ENCODE data around the gene WEE2.
A peak's percentile ranks its signal among the peaks of the same experiment; 100 is the strongest.

Gene WEE2

DNA sequence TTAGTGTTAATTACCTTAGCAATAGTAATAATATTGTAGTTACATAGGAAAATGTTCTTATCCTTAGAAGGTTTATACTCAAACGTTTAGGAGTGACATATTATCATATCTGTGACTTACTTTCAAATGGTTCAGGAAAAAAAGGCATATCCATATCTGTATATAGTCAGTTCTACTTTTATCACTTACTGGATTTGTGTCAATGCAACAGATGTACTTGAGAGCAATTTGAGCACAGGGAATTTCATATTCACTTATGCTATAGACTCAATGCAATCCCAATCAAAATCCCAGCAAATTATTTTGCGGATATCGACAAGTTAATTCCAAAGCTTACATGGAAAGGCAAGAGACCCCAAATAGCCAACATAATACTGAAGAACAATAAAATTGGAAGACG lies 16.2 kb upstream of the WEE2 start:
- no peak for DNase-seq

DNA sequence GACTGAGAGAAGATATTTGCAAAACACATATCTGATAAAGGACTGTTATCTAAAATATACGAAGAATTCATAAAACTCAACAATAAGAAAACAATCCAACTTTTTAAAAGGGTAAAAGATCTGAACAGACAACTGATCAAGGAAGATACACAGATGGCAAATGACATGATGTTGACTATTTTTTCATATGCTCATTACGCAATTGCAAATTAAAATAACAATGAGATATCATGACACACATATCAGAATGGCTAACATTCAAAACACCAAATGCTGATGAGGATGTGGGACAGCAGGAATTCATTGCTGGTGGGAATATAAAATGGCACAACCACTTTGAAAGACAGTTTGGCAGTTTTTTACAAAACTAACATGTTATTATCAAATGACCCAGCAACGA lies 15.1 kb upstream of the WEE2 start:
- no peak for DNase-seq

DNA sequence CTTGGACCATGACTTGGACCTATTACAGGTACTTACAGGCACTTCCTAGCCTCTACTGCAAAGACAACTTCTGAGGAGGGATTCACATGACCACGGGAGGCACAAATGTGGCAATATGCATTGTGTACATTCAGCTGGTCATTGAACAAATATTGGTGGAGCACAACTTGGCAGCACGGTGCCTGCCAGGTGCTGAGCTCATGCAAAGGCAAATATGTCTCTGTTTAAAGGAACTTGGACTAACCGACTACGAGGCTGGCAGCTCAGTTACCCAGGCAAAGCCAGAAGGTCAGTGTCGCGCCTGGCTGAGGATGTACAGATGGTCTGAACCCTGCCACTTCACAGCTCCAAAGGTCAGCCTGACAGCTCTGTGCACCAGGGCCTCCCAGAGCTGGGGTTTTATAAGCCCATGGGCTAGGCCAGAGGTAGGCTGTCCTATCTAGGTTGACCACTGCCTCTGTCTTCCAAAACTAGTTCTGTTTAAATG lies 12.3 kb upstream of the WEE2 start:
- no peak for DNase-seq

DNA sequence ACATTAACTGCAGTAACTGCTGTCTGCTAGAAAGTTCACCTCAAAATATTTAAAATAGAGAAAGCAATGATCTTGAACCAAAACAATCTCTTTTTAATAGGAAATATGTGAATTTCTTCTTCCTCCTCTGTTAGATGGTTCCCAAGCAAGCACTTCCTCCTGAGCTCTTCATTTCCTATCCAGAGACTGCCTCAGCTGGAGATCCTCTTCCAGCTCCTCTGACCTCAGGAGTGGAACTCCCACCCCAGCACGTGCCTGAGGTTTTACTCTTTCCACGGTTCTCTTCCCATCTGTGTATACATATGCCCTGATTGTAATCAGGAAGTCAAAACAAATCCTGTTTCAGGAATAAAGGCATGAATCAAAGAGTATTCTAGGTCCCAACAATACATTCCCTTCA lies 11.8 kb upstream of the WEE2 start:
- DNase-seq: no peak

DNA sequence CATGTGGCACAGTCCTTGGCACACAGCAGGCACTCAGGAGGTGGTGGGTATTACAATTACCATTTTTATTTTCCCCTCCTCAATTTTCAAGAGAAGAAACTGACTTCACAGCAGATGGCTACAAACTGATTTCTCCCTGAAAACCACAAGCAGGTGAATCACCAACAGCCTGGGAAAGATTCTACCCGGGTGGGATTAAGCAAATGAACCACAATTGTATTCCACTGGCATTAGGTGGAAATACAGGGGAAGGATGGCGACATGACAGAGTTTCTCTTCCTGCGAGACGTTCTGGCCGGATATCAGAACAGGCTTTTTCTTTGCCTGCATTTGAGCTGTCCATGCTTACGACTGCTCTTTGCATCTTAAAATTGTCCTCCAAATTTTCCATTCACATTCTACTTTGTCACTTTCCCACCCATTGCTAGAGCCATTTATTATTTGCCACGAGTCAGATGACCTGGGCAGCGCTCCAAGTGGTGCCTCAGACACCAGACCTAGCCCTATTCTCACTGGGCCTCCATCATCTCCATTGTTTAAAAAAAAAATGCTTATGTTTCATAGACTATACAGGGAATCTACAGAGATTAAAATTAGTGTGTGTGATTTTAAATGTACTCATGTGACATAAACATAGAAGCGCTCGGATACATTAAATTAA lies 10.8 kb upstream of the WEE2 start:
- no peak for DNase-seq

DNA sequence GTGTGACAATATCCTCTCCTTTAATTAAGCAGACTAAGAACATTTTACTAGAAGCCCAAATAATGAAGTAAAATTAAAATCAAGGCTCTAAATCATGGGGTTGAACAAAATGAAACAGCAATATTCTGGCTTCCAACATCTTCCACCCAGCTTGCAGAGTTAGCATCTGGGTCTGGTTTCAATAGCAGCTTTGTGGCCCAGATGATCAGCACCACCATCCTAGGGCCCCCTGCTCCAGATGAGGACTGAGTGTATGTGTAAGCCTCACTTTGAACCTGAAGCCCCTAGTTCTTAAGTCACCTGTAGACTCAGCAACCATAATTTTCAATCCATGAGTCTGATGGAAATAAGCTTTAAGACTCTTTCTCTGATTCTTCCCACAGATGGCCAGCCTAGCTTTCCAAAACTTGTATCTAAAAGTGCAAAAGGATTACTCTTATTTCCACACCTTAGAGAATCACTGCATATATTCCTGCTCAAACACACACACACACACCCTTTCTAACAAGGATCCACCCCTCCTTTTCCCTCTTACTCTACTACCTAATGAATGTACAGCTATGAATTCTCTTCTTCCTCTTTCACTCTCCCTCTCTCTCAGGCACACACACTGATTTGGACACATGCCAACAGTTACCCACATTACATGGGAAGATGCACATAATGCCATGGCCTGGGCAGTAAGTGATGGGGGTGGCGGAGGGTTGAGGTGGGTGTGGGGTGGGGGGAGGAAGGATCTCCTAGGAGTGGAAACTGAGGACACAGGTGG lies 9.7 kb upstream of the WEE2 start:
- no peak for DNase-seq

DNA sequence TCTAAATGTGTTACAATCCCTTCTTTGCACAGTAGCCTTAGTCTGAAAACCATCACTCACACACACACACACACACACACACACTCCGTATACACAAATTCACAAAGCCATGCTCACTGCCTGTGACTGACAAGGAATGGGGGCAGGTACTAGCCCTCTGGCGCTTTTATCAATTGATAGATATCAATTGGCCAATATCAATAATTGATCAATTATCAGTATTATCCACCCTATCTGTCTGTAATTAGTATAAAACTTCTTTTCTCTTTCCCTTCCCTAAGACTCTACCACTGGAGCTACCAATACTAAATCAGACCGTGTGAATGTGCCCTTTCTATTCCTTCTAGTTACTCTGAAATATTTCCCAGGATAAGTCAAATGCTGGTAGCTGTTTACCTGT lies 8.3 kb upstream of the WEE2 start:
- DNase-seq: no peak

DNA sequence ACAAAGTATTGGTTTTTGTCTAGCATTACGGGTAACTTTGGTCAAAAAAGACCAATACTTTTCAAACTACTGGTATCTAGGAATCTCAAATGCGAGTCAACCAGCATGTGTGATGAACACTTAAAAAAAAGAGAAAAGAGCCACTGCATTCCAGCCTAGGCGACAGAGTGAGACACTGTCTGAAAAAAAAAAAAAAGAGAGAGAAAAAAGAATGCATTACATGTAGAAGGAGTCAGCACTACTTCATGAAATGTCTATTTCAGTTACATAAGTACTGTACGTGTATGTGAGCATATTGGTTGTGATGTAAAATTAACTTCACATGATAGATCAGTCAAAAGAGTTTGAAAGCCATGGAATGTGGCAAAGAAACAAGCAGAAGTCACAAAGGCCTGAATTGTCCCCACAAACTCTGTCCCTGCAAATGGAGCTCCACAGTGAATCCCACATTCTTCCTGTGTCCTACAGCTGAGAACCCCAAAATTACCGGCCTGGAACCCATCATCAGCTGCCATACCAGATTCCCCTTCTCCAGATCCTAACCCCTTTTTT lies 7.8 kb upstream of the WEE2 start:
- no peak for DNase-seq

DNA sequence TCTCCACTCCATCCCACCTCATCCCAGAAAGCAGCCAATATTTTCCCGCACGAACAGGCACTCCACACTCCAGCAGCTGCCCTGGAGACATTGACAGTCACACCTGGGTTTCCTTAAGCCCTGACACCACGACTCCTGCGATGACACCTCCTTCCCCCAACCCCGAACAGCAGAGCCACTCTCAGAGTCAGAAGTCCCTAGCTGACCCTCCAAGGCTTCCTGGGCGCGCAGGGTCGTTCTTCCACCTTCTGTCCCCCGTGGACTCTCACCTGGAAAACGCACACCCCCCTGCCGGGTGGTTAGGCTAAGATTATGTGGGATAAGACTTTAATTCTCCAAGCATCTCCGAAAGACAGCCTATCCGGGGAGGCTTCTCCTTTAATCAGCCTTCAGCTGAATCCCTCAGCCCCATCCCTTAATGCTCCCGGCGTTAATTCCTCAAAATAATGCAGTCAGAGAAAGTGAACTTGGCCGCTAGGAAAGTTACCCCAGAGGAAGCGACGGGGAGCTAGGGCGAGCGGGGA lies 7.2 kb upstream of the WEE2 start:
- no peak for DNase-seq

DNA sequence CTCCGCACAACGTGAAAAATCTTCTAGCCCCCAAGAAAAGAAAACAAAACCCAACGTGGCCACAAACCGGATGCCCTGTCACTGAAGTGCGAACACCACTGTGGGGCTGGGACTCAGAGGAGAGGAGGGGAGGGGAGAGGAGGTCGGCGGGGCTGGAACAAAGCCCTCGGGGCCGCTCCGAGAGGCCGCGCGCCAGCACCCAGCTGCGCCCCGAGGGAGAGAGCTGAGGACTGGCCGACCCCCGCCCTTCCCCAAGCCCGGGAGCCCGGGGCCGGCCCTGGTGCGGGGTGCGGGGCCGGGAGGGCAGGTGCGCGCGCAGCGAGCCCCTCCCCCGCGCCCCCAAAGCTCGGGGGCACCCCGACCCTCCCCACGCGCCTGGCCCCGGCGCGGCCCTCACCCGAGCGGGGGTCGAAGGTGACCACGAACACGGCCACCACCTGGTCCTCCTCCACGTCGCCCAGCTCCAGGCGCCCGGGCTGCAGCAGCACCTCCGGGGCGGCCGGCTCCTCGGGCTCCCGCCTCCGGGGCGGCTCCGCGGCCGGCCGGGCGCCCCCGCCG lies 6.6 kb upstream of the WEE2 start:
- DNase-seq: peak in 1 of 2 experiments; percentile 28

DNA sequence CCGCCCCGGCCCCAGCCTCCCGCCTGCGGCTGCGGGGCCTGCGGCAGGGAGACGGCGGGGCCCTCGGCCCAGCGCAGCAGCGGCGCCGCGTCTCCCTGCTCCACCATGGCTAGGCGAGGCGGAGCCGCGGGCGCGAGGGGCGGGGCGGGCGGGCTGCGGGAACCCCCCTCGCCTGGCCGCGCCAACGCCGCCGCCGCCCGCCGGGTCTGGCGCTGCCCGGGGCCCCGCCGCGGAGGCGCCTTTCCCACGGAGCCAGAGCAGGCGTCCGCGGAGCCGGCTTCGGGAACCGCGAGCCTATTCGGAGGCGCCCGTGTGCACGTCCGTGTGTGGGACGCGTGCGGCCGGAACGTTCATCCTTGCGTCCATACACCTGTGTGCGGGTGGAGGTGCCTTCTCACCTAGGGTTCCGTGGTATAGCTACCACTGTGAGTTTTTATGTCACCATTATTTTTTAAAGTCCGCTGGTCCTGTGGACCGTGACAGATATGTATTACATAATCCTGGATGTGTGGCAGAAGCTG lies 6.0 kb upstream of the WEE2 start, which contains the start of gene DENND11:
DENND11 (minus strand) TSS at position 120 of the 521 bp plus-strand sequence; CDS start at position 107, 13 bp downstream.
- peak in 1 of 2 experiments; percentile 69 for DNase-seq

DNA sequence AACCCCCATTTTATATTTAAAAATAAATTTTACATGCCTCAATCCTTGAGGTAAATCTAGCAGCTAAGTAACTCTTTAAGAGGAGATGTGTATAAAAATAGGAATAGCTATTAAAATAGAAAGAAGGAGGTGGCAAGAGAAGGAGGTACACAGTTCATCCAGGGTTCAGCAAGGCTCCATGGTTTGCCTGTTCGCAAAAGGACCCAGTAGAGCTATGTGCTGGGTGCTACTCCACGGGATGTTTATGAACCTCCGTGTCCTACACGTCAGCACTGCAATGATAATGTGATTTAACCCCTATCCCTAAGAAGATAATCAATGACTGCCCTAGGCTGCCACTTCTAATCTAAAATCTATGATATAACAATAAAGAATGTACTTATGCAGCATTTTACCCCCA lies 5.3 kb upstream of the WEE2 start:
- DNase-seq: no peak

DNA sequence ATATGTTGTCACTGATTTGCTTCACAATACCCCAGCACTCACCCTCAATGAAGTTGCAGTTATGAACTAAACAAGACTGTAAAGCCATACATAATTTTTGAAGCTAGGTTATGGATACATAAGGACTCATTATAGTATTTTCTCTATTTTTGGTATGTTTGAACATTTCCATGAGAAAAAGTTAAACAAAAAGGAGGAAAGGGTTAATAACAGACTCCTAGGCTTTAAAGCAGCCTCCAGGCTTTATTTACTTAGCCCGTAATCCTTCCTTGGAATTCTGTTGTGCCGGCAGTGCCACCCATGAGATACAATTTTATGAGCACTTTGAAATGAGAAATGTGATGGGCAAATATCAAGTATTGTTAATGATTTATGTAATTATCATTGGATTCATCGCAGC lies 4.0 kb upstream of the WEE2 start:
- DNase-seq: no peak

DNA sequence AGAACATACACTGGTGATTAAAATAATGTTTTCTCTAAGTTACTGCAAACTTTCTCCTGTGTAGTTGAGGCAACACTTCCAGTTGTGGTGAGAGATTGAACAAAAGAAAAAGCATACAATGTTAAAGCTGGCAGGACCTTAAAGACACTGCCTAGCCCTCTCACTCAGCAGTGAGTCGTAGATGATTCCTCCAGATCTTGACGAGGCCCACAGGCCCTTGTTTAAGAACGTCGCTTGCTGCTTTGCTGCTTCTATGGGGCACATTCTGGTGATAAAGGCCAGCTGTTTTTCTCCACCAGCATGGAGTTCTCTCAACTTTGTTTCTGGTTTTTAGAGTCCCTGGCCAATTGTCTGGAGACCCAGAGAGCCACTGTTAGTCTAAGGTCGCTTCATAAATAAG lies 3.4 kb upstream of the WEE2 start:
- DNase-seq: no peak

DNA sequence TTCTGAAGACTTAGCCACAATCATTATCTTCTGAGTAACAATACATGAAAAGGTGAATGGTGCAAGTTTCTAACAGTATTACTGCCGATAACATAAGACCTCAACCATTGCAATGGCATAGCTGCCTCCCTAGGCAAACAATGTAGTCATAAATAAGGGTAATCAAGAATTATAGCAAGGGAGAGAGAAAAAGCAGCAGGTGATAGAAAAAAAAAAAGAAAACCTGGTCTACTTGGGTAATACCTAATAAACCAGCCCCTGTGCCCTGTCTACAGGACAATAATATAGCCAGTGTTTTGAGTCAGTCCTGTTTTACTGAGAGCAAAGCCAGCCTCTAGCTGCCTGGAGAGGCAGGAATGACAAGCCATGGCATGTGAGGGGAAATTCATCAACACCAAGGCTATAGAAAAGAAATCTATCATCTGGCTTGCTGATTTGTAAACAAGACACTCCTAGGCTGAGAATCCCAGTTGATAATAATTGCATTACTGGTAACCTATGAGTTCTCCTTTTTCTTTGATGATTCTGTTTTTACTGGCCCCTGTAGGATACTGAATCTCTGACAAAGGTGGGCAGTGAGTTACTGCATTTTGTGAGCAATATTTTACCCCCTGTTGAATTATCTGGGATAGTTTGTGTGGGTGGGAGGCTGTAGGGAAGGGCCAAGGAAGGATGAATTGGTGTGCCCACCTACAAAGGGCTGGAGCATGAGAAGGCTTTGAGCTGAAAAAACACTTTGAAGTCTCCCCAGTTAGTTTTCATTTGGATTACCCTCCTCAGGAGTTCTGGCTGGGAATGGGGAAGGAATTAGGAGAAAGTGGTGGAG lies 1.7 kb upstream of the WEE2 start:
- DNase-seq: peak in 1 of 2 experiments; percentile 39

DNA sequence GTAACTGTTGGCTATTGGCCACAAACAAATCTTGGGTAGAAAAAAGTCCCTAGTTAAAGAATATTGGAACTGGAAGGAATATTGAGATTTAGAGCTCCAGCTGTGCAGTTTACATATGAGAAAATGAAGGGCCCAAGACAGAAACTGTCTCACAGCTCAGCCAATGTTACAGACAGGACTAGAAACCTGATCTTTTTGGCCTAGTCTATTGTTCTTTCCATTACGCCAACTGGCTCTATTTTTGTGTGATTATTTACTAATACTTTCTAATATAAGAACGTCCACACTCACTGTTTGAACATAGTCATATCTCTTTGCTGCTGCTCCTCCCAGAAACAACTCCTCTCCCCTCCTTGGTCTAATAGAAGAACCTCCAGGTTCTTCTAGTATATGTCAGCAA lies 1.2 kb downstream of the WEE2 start:
- no peak for DNase-seq

DNA sequence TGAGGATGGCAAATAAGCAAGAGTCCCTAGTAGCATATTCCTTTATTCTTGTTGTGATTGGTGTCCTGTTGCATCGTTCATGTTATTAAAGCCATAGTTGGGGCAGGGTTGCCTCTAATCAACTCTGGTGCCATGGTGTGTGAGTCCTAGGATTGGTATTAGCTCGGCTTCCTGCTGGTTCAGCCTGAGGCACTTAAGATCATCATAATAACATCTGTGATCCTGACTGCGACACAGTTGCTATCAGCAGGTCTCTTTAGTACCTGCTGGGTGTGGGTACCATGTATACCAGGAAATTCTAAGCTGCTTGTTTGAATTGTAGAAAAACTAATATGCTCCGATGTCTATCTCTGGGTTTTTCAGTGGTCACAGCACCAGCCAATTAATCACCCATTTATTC lies 1.6 kb downstream of the WEE2 start:
- no peak for DNase-seq

DNA sequence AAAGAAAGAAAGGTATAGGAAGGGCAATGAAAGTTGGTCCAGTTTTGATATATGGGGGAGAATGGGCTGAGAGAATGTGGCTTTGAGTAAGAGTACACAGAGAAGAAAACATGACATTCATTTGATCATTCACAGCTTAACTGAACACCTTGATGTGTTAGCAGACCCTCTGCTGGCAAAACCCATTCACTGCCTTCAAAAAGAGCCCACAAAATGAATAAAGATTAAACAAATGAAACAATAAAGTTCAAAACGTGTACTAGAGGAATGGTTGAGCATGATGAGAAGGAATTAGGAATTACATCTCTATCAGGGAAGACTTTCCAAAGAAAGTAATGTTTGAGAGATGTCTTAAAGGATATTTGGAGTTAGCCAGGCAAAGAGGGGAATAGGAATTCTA lies 2.1 kb downstream of the WEE2 start:
- DNase-seq: no peak

DNA sequence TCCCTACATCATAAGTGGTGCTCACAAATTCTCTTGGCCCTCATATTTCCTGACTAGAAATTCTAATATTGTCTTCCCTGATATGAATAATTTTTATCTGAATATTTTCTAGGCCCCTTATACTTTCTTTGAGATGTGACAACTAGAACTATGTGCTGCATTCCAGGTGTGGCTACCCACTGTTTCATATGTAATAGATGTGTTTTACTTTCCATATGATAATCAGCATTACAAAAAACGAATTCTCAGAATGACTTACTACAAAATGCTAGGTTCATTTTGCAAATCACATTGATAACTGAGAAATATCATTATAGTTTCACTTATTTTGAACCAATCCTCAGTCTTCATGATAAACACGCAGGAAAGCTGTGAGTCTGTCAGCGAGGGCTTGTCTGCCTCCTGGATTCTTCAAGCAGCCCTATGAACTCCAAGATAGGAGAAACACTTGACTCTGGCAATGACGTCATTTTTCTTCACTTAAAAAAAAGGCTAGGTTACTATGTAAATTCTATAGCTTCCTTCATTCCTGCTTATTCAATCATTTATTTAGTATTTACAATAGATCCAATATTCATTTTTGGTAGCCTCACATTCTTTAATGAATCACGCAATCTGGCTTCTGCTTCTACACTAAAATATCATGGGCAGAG lies 4.6 kb downstream of the WEE2 start:
- no peak for DNase-seq

DNA sequence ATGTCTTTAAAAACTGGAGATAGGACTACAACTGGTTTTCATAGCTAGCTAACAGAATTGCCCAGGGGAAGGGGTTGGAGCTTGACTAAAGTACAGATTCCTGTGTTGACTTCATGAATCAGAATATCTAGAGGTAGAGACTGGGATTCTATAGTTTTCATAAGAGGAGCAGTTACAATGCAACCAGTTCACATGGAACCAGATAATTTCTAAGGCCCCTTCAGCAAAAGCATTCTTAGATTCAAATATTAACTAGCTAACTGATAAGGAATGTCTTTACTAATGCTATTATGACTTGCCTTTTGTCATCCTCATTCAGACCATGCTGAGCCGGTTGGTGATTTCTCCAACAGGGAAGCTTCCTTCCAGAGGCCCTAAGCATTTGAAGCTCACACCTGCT lies 5.7 kb downstream of the WEE2 start:
- no peak for DNase-seq

DNA sequence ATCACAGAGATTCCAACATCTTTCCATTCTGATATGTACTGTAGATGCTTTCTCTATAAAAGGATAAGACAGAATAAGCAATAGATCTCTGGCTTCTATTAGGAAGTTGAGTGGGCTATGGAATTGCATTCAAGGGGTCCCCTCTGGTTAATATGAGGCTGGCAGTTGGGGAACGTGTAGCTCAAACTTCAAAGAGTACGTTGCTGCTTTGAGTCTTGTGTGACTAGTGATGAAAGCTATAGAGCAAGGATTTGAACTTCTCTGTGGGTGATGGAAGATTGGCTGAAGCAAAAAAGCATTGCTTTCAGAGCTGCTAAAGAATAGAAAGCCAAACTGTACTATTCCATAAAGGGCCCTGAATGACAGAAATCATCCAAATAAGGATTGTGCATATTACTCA lies 6.4 kb downstream of the WEE2 start:
- DNase-seq: no peak

DNA sequence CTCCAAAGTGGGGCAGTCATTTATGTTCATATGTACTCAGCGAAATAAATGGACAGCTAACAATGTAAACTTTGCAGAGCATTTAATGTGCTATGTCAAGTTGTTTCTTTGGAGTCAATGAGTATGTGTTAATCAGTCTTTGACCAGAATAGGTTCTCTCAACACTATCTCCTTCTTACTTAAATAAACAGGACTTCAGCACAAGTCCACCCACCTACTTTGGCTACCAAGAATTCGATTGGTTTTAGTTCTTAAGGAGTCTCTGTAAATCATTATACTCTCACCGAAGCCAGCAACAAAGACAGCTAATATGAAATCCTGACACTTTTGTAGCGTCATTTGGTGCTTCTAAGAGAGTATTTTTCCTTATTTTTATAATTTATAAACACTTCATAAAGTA lies 6.9 kb downstream of the WEE2 start:
- no peak for DNase-seq
